Body of pancreas (tissue), 4 donors: ENCODE results near the gene SOX5. TPM values are rescaled to one million over a fixed set of nuclear protein-coding genes. Genes with fewer than 3 reads are reported as not detected.

ENCODE experiments used
- ATAC-seq: fragments of 150-250 bp; one replicate; pipeline ENCODE4 v1.9.1; 2016
- DNase-seq, 4 donors: peaks; one replicate each; pipeline ENCODE4 v3.0.0-alpha.2; 2019
- H3K27ac ChIP-seq, 4 donors: fragments of 200-600 bp; sonication (generic); 1 replicate in 3 of 4; 2 replicates in 1 of 4; pipeline versions ENCODE4 v1.5.1 to v1.6.1; 2016 to 2019; ENCODE audit warnings: mild to moderate bottlenecking in 1 of 4, mixed read lengths in 1 of 4, moderate library complexity in 1 of 4
- H3K27me3 ChIP-seq, 2 donors: fragments of 200-600 bp; sonication (generic); one replicate each; pipeline ENCODE4 v1.6.0; 2016; ENCODE audit warnings: mild to moderate bottlenecking in 1 of 2
- H3K36me3 ChIP-seq, 2 donors: fragments of 200-600 bp; sonication (generic); replicated peaks in 1 of 2; 2 replicates each; pipeline ENCODE4 v1.5.1; 2016; ENCODE audit warnings: low read depth in 2 of 2; ENCODE audit not compliant: insufficient read depth in 1 of 2
- H3K4me1 ChIP-seq: fragments of 200-600 bp; sonication (generic); one replicate; pipeline ENCODE4 v1.6.0; 2016
- H3K4me3 ChIP-seq, 2 donors: fragments of 200-600 bp; sonication (generic); 1 replicate in 1 of 2; 2 replicates in 1 of 2; pipeline ENCODE4 v1.5.1; 2016 to 2019
- H3K9me3 ChIP-seq, 3 donors: fragments of 200-600 bp; sonication (generic); 1 replicate in 2 of 3; 2 replicates in 1 of 3; pipeline ENCODE4 v1.5.1; 2016
- CTCF ChIP-seq, 7 experiments: fragments of 450-650 bp in 4 of 7; fragments of 200-600 bp in 3 of 7; sonication (generic) in 3 of 7; IDR thresholded peaks; one replicate each; pipeline ENCODE4 v1.5.1; 2016 to 2019; ENCODE audit warnings: antibody characterized with exemption in 7 of 7
- POLR2A ChIP-seq, 3 donors: fragments of 450-650 bp; IDR thresholded peaks; one replicate each; pipeline ENCODE4 v1.6.1; 2016; ENCODE audit warnings: antibody characterized with exemption in 3 of 3, mild to moderate bottlenecking in 2 of 3
- WGBS, 2 donors: methylation state at CpG; one replicate each; pipeline ENCODE4 v1.1.5; 2017; 5-methylcytosine and 5-hydroxymethylcytosine counted together
- intact Hi-C: fragments of 100-400 bp; cut with DNase I; formaldehyde crosslinking; loops from one replicate; pipeline ENCODE4 v1.15.1; 2023
- total RNA-seq, 2 donors: library from RNA; depleted of rRNA; stranded (reverse); fragments of >200 nt; gene quantifications; one replicate each; pipeline ENCODE4 v1.1.0, GENCODE V29; 2016

SOX5 gene
- total RNA-seq, 2 donors from 2014 or later: 3.0 to 10.4 TPM

DNA sequence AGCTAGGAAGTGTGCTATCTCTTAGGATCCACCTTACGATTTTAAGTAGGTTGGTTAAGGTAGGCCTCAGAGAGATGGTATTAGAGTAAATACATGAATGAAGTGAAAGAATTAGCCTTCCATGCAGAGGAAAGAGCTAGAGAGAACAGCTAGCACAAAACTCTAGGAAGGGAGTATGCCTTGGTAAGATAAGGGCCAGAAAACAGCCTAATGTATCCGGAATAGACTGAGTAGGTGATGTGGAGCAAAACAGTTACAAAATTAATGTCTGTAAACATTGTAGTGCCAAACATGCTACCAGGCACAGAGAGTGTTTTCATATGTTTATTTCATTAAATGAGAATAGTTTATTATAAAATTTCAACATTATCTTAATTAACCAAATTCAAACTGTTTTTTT, 315.1 kb downstream of the SOX5 start:
- ATAC-seq (no peak), DNase-seq (no peak)
- H3K27me3 ChIP-seq: no peaks in the 10 kb centered on the region
- 81 to 88% methylated on average over 2 of the region's 2 CpGs for WGBS, 2 donors
- no peak overlapping the region for H3K27ac ChIP-seq
- no peaks in the 10 kb centered on the region for H3K36me3 ChIP-seq
- TF ChIP-seq POLR2A (IDR thresholded peaks at IDR 0.05) (no peak), CTCF (IDR thresholded peaks at IDR 0.05) (no peak)
- no peaks in the 10 kb centered on the region for H3K9me3 ChIP-seq
- H3K4me1 ChIP-seq: no peaks in the 10 kb centered on the region
- intact Hi-C loops: no loop called here
- H3K4me3 ChIP-seq: no peak overlapping the region

- no peaks in the 10 kb centered on the region for H3K36me3 ChIP-seq
- H3K27ac ChIP-seq: no peak overlapping the region
- no peaks in the 10 kb centered on the region for H3K4me1 ChIP-seq
- intact Hi-C loops: no loop called here
- TF ChIP-seq CTCF (IDR thresholded peaks at IDR 0.05) (no peak), POLR2A (IDR thresholded peaks at IDR 0.05) (no peak)
- no peaks in the 10 kb centered on the region for H3K9me3 ChIP-seq
- ATAC-seq (no peak), DNase-seq (no peak)
- no peaks in the 10 kb centered on the region for H3K27me3 ChIP-seq
- no peak overlapping the region for H3K4me3 ChIP-seq
- WGBS, 2 donors: 57 to 64% methylated on average over 4 of the region's 4 CpGs
These were observed 317.6 kb downstream of the SOX5 start for GRCh38 chr12:23631786-23632377.

GRCh38 chr12:23630524-23630923, 318.9 kb downstream of the SOX5 start:
- intact Hi-C loops: no loop called here
- no peak for DNase-seq
- no peaks in the 10 kb centered on the region for H3K36me3 ChIP-seq

DNA sequence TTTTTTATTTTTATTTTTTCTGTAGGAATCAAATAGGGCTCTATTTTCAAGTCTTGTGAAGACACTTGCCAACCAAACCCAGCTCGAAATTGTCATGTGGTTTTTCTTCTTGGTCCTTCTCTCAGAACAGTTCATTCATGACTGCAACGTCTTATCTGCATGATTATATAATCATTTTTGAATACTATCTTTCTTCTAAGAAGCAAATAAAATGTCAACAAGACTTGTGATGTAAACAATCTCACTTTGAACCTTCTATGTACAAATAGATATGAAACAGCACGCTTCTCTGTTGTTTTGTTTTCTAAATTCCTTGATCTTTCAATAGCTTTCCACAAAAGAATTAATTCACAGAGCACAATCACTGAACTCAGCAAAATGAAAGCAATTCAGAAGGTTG, 320.7 kb downstream of the SOX5 start:
- no peak overlapping the region for H3K27ac ChIP-seq
- WGBS, 2 donors: 19 to 30% methylated on average over 3 of the region's 3 CpGs
- intact Hi-C loops: no loop called here
- TF ChIP-seq POLR2A (IDR thresholded peaks at IDR 0.05): no peak
- TF ChIP-seq CTCF (IDR thresholded peaks at IDR 0.05): no peak
- DNase-seq (no peak), ATAC-seq (no peak)
- H3K9me3 ChIP-seq: no peaks in the 10 kb centered on the region
- H3K4me3 ChIP-seq: no peak overlapping the region
- no peaks in the 10 kb centered on the region for H3K4me1 ChIP-seq
- H3K36me3 ChIP-seq: no peaks in the 10 kb centered on the region
- H3K27me3 ChIP-seq: no peaks in the 10 kb centered on the region

More at GRCh38 chr12:23630524-23630923, 318.9 kb downstream of the SOX5 start:
- Histone ChIP-seq H3K4me1 (no peaks in the 10 kb centered on the region), H3K9me3 (no peaks in the 10 kb centered on the region), H3K27me3 (no peaks in the 10 kb centered on the region), H3K4me3 (no peak overlapping the region), H3K27ac (no peak overlapping the region)
- TF ChIP-seq POLR2A (IDR thresholded peaks at IDR 0.05): no peak
- no peak for ATAC-seq

DNA sequence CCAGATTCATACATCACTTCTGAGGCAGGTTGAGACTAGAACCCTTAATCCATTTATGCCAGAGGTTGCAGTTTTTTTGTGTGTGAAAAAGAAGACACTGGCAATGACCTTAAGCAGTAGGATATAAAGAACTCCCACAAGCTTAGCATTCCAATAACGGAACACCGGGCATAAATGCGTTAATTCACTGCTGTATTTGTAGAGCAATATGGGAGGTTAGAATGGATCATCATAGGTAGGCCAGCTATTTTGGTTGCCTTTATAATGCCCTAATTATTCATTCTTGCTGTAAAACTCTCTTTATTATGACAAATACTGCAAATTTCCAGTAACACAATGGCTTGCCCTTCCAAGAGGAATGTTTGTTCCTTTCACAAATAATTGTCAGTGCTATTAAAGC, 322.7 kb downstream of the SOX5 start:
- Histone ChIP-seq H3K36me3 (no peaks in the 10 kb centered on the region), H3K27ac (no peak overlapping the region), H3K9me3 (no peaks in the 10 kb centered on the region), H3K27me3 (peaks cover 0 to 3% of the 10 kb centered on the region in 2 donors), H3K4me1 (no peaks in the 10 kb centered on the region), H3K4me3 (no peak overlapping the region)
- intact Hi-C loops: no loop called here
- ATAC-seq (no peak), DNase-seq (no peak)
- TF ChIP-seq CTCF (IDR thresholded peaks at IDR 0.05) (no peak), POLR2A (IDR thresholded peaks at IDR 0.05) (no peak)
- WGBS, 2 donors: 95 to 96% methylated on average over 3 of the region's 3 CpGs
